ENCODE results near the gene GAS2L1. TPM values are rescaled to one million over a fixed set of nuclear protein-coding genes. Genes with fewer than 3 reads are reported as not detected.
A peak's percentile ranks its signal among the peaks of the same experiment; 100 is the strongest.
"Not testable (repeated sequence)": the region's sequence is repeated elsewhere in the genome, so short reads cannot be mapped to it uniquely, and the experiment has no call there.

The GAS2L1 gene
- total RNA-seq, 3 donors from 2014 or later (not counting 1 experiment from before 2014, with no cell fraction given): 0.57 to 4.1 (median 2.8) TPM

DNA sequence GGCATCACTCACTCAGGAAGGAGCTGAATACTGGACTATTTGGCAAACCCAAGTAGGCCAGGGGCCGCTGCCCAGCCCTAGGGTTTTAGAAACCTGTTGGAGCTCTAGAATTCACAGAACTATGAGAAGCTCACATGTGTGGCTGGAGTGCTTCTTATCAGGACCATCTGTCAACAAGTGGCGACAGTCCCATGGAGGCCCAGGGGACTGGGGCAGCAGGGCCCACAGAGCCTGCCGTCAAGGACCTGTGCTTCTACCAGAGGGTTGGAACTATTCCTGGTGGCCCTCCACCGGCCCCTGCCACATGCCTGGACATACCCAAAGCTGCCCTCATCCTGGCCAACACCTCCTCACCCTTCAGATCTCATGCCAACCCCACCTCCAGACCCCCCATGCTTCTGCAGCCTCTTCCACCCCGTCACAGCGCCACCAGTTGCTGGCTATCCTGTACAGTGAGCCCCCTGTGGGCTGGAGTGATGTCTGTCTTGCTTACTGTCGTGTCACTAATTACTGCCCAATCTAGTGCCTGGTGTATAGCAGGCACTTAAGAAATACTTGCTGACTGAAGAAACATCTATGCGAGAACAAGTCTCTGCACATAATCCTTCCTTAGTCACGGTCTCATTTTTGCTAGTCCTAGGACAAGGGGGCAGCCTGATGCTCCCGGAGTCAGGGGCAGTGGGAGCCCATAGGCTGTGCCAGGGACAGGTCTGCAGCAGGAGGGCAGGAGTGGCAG lies 36.3 kb downstream of the GAS2L1 start:
- Histone ChIP-seq H3K4me1 (ENCODE audit: control insufficient read depth, insufficient read depth, low read length) (no peaks in the 10 kb centered on the region), H3K36me3 (ENCODE audit: control insufficient read depth, insufficient read depth, low read length) (peaks cover 79% of the 10 kb centered on the region), H3K27ac (ENCODE audit: low read length) (no peak overlapping the region), H3K27me3 (ENCODE audit: control insufficient read depth, insufficient read depth, low read length) (no peaks in the 10 kb centered on the region), H3K9me3 (ENCODE audit: control insufficient read depth, insufficient read depth, low read length) (no peaks in the 10 kb centered on the region), H3K4me3 (ENCODE audit: low read length) (no peak overlapping the region)
- H3K9me3 Mint-ChIP-seq: no peaks in the 10 kb centered on the region
- TF ChIP-seq CTCF (IDR thresholded peaks at IDR 0.05): no peak
- H3K4me1 Mint-ChIP-seq: no peaks in the 10 kb centered on the region
- H3K27me3 Mint-ChIP-seq (ENCODE audit: low read depth in 2 of 2): no peaks in the 10 kb centered on the region
- peak overlapping the region in 1 of 2 donors; percentile 54 for H3K27ac Mint-ChIP-seq
- no peaks in the 10 kb centered on the region for H3K36me3 Mint-ChIP-seq
- WGBS (ENCODE audit: insufficient coverage): 94% methylated on average over 10 of the region's 10 CpGs
- ATAC-seq (no peak), DNase-seq (no peak)
- intact Hi-C loops (cut with micrococcal nuclease): no loop called here
- no peak overlapping the region for H3K4me3 Mint-ChIP-seq

- Mint-ChIP-seq H3K36me3 (peaks cover 2% of the 10 kb centered on the region), H3K4me1 (no peaks in the 10 kb centered on the region), H3K27me3 (ENCODE audit: low read depth in 2 of 2) (no peaks in the 10 kb centered on the region), H3K27ac (peak overlapping the region in 1 of 2 donors; percentile 54), H3K9me3 (no peaks in the 10 kb centered on the region), H3K4me3 (no peak overlapping the region)
- Histone ChIP-seq H3K36me3 (ENCODE audit: control insufficient read depth, insufficient read depth, low read length) (peaks cover 79% of the 10 kb centered on the region), H3K4me1 (ENCODE audit: control insufficient read depth, insufficient read depth, low read length) (no peaks in the 10 kb centered on the region), H3K27me3 (ENCODE audit: control insufficient read depth, insufficient read depth, low read length) (no peaks in the 10 kb centered on the region), H3K27ac (ENCODE audit: low read length) (no peak overlapping the region), H3K9me3 (ENCODE audit: control insufficient read depth, insufficient read depth, low read length) (no peaks in the 10 kb centered on the region), H3K4me3 (ENCODE audit: low read length) (no peak overlapping the region)
- intact Hi-C loops (cut with micrococcal nuclease): no loop called here
- DNase-seq (no peak), ATAC-seq (no peak)
- WGBS (ENCODE audit: insufficient coverage): 83% methylated on average over 7 of the region's 7 CpGs
- no peak for TF ChIP-seq CTCF (IDR thresholded peaks at IDR 0.05)
Observed at GRCh38 chr22:29343313-29343805, 36.9 kb downstream of the GAS2L1 start.

DNA sequence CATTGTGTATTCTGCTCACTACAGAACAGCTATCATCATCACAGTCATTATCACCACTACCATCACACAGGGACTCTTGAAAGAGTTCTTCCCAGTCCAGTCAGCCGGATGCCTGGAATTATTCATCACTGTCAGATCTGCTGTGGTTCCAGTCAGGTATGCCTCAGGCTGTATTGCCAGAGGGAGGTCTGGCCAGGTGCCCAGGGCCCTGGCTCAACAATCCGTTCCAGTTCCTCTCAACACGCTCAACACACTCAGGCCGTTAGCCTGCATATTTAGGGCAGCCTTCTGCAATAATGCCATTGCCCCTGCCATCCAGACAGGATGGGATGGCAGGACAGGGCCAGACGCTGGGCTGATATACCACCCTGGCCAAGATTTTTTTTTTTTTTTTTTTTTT lies 37.7 kb downstream of the GAS2L1 start:
- Histone ChIP-seq H3K27ac (ENCODE audit: low read length) (no peak overlapping the region), H3K4me3 (ENCODE audit: low read length) (no peak overlapping the region), H3K9me3 (ENCODE audit: control insufficient read depth, insufficient read depth, low read length) (no peaks in the 10 kb centered on the region), H3K36me3 (ENCODE audit: control insufficient read depth, insufficient read depth, low read length) (peaks cover 79% of the 10 kb centered on the region), H3K4me1 (ENCODE audit: control insufficient read depth, insufficient read depth, low read length) (no peaks in the 10 kb centered on the region), H3K27me3 (ENCODE audit: control insufficient read depth, insufficient read depth, low read length) (no peaks in the 10 kb centered on the region)
- intact Hi-C loops (cut with micrococcal nuclease): no loop called here
- no peak for ATAC-seq
- peaks cover 8% of the 10 kb centered on the region for H3K36me3 Mint-ChIP-seq
- no peak for TF ChIP-seq CTCF (IDR thresholded peaks at IDR 0.05)
- no peaks in the 10 kb centered on the region for H3K9me3 Mint-ChIP-seq
- no peaks in the 10 kb centered on the region for H3K27me3 Mint-ChIP-seq (ENCODE audit: low read depth in 2 of 2)
- WGBS (ENCODE audit: insufficient coverage): 95% methylated on average over 5 of the region's 5 CpGs
- H3K27ac Mint-ChIP-seq: no peak overlapping the region
- H3K4me3 Mint-ChIP-seq: no peak overlapping the region
- no peaks in the 10 kb centered on the region for H3K4me1 Mint-ChIP-seq
- no peak for DNase-seq

DNA sequence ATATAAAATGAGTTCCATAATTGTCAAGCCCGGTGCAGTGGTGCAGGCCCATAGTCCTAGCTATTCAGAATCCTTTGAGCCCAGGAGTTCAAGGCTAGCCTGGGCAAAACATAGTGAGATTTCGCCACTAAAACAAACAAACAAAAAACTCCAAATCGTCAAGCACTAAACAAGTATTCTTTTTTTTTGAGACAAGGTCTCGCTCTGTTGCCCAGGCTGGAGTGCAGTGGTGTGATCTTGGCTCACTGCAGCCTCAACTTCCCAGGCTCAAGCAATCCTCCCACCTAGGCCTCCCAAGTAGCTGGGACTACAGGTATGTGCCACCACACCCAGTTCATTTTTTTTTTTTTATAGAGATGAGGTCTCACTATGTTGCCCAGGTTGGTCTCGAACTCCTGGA lies 38.4 kb downstream of the GAS2L1 start:
- H3K9me3 ChIP-seq (ENCODE audit: control insufficient read depth, insufficient read depth, low read length); H3K4me3 ChIP-seq (ENCODE audit: low read length); H3K9me3 Mint-ChIP-seq; H3K4me1 ChIP-seq (ENCODE audit: control insufficient read depth, insufficient read depth, low read length); H3K27me3 ChIP-seq (ENCODE audit: control insufficient read depth, insufficient read depth, low read length); intact Hi-C loops (cut with micrococcal nuclease); H3K27ac Mint-ChIP-seq; H3K27ac ChIP-seq (ENCODE audit: low read length); H3K4me1 Mint-ChIP-seq; H3K27me3 Mint-ChIP-seq (ENCODE audit: low read depth in 2 of 2); H3K4me3 Mint-ChIP-seq; ATAC-seq; DNase-seq; H3K36me3 Mint-ChIP-seq: not testable (repeated sequence)
- WGBS (ENCODE audit: insufficient coverage): 93% methylated on average over 5 of the region's 5 CpGs
- H3K36me3 ChIP-seq (ENCODE audit: control insufficient read depth, insufficient read depth, low read length): peaks cover 80% of the 10 kb centered on the region
